Measurements from ENCODE around the gene SPEN.
A peak's percentile ranks its signal among the peaks of the same experiment; 100 is the strongest.

DNA sequence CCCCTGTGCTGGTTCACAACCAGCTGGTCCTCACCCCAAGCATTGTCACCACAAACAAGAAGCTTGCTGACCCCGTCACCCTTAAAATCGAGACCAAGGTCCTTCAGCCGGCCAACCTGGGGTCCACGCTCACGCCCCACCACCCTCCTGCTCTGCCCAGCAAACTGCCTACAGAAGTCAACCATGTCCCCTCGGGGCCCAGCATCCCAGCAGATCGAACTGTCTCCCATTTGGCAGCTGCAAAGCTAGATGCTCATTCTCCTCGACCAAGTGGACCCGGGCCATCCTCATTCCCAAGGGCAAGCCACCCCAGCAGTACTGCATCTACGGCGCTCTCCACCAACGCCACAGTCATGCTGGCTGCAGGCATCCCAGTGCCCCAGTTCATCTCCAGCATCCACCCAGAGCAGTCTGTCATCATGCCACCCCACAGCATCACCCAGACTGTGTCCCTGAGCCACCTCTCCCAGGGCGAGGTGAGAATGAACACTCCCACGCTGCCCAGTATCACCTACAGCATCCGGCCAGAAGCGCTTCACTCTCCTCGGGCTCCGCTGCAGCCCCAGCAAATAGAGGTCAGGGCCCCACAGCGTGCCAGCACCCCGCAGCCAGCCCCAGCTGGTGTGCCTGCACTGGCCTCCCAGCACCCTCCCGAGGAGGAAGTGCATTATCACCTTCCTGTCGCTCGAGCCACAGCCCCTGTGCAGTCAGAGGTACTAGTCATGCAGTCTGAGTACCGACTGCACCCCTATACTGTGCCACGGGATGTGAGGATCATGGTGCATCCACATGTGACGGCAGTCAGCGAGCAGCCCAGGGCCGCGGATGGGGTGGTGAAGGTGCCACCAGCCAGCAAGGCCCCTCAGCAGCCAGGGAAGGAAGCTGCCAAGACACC is 87.8 kb downstream of the SPEN start:
- TF ChIP-seq POLR2AphosphoS5 (IDR thresholded peaks at IDR 0.05) (peak; percentile 11), EZH2 (IDR thresholded peaks at IDR 0.05; ENCODE audit: borderline replicate concordance, insufficient read depth, low read length, poor library complexity, severe bottlenecking) (no peak), TAF1 (IDR thresholded peaks at IDR 0.05; ENCODE audit: low read depth) (no peak), RAD21 (conservative IDR thresholded peaks at IDR 0.05) (no peak), SMC3 (conservative IDR thresholded peaks at IDR 0.05; ENCODE audit: poor library complexity) (no peak)
- TF ChIP-seq, protein P1, sequence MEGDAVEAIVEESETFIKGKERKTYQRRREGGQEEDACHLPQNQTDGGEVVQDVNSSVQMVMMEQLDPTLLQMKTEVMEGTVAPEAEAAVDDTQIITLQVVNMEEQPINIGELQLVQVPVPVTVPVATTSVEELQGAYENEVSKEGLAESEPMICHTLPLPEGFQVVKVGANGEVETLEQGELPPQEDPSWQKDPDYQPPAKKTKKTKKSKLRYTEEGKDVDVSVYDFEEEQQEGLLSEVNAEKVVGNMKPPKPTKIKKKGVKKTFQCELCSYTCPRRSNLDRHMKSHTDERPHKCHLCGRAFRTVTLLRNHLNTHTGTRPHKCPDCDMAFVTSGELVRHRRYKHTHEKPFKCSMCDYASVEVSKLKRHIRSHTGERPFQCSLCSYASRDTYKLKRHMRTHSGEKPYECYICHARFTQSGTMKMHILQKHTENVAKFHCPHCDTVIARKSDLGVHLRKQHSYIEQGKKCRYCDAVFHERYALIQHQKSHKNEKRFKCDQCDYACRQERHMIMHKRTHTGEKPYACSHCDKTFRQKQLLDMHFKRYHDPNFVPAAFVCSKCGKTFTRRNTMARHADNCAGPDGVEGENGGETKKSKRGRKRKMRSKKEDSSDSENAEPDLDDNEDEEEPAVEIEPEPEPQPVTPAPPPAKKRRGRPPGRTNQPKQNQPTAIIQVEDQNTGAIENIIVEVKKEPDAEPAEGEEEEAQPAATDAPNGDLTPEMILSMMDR (IDR thresholded peaks at IDR 0.05; ENCODE audit: poor library complexity, severe bottlenecking), result no peak
- TF ChIP-seq, protein P2, sequence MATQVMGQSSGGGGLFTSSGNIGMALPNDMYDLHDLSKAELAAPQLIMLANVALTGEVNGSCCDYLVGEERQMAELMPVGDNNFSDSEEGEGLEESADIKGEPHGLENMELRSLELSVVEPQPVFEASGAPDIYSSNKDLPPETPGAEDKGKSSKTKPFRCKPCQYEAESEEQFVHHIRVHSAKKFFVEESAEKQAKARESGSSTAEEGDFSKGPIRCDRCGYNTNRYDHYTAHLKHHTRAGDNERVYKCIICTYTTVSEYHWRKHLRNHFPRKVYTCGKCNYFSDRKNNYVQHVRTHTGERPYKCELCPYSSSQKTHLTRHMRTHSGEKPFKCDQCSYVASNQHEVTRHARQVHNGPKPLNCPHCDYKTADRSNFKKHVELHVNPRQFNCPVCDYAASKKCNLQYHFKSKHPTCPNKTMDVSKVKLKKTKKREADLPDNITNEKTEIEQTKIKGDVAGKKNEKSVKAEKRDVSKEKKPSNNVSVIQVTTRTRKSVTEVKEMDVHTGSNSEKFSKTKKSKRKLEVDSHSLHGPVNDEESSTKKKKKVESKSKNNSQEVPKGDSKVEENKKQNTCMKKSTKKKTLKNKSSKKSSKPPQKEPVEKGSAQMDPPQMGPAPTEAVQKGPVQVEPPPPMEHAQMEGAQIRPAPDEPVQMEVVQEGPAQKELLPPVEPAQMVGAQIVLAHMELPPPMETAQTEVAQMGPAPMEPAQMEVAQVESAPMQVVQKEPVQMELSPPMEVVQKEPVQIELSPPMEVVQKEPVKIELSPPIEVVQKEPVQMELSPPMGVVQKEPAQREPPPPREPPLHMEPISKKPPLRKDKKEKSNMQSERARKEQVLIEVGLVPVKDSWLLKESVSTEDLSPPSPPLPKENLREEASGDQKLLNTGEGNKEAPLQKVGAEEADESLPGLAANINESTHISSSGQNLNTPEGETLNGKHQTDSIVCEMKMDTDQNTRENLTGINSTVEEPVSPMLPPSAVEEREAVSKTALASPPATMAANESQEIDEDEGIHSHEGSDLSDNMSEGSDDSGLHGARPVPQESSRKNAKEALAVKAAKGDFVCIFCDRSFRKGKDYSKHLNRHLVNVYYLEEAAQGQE (IDR thresholded peaks at IDR 0.05; ENCODE audit: borderline replicate concordance), result no peak

All from neural cell (in vitro differentiated cells).